ENCODE results near the gene FER.

The FER gene

GRCh38 chr5:108760512-108760911, 12.8 kb downstream of the FER start:
- Histone ChIP-seq H3K9me3 (ENCODE audit: insufficient read depth, low read length) (no peaks in the 10 kb centered on the region), H3K79me2 (ENCODE audit: insufficient read depth, low read length) (0 out of 2 replicates have a peak, but pooled peaks cover 3% of the 10 kb centered on the region), H3K9me2 (replicated peaks; ENCODE audit: insufficient read depth, low read length) (no peaks in the 10 kb centered on the region), H3K4me3 (ENCODE audit: insufficient read depth, low read length, poor library complexity, severe bottlenecking) (no peak overlapping the region), H3K27me3 (ENCODE audit: low read length) (no peaks in the 10 kb centered on the region), H3K27ac (ENCODE audit: low read depth, low read length) (no peak overlapping the region), H3F3A (ENCODE audit: insufficient read depth) (no peaks in the 10 kb centered on the region), H3K9ac (ENCODE audit: low read length) (no peak overlapping the region), H3K36me3 (ENCODE audit: low read length) (no peaks in the 10 kb centered on the region), H4K20me1 (ENCODE audit: low read depth, low read length) (no peaks in the 10 kb centered on the region), H2AFZ (ENCODE audit: low read depth, low read length, severe bottlenecking) (no peak overlapping the region), H3K4me2 (ENCODE audit: low read depth, low read length, poor library complexity, severe bottlenecking) (no peak overlapping the region)
- TF ChIP-seq, protein P1, sequence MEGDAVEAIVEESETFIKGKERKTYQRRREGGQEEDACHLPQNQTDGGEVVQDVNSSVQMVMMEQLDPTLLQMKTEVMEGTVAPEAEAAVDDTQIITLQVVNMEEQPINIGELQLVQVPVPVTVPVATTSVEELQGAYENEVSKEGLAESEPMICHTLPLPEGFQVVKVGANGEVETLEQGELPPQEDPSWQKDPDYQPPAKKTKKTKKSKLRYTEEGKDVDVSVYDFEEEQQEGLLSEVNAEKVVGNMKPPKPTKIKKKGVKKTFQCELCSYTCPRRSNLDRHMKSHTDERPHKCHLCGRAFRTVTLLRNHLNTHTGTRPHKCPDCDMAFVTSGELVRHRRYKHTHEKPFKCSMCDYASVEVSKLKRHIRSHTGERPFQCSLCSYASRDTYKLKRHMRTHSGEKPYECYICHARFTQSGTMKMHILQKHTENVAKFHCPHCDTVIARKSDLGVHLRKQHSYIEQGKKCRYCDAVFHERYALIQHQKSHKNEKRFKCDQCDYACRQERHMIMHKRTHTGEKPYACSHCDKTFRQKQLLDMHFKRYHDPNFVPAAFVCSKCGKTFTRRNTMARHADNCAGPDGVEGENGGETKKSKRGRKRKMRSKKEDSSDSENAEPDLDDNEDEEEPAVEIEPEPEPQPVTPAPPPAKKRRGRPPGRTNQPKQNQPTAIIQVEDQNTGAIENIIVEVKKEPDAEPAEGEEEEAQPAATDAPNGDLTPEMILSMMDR (IDR thresholded peaks at IDR 0.05; ENCODE audit: insufficient read depth, low read length, poor library complexity, severe bottlenecking) = no peak
- TF ChIP-seq EZH2phosphoT487 (conservative IDR thresholded peaks at IDR 0.05; ENCODE audit: low read length) = no peak

DNA sequence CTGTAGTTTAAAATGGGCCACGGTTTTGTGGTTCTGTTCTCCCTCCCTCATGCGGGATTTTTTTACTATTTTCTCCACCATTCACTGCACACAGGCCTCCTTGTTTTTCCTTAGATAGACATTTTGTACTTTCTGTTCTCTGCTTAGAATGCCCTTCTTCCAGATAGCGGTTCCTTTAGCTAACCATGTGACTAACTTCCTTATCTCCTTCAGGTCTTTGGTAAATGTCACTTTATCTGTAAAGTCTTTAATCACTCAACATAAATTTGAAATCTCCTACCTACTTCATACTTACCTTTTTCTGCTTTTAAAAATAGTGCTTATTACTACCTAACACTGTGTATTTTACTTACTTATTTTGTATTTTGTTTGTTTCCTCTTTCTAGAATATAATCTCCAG, 15.0 kb downstream of the FER start:
- H3K4me3 ChIP-seq (ENCODE audit: insufficient read depth, low read length, poor library complexity, severe bottlenecking) = no peak overlapping the region
- no peak overlapping the region for H3K27ac ChIP-seq (ENCODE audit: low read depth, low read length)
- H3K9ac ChIP-seq (ENCODE audit: low read length) = no peak overlapping the region
- H4K20me1 ChIP-seq (ENCODE audit: low read depth, low read length) = no peaks in the 10 kb centered on the region
- H3K79me2 ChIP-seq (ENCODE audit: insufficient read depth, low read length) = 0 out of 2 replicates have a peak, but pooled peaks cover 3% of the 10 kb centered on the region
- TF ChIP-seq, protein P1 (IDR thresholded peaks at IDR 0.05; ENCODE audit: insufficient read depth, low read length, poor library complexity, severe bottlenecking) = no peak
- no peak for TF ChIP-seq EZH2phosphoT487 (conservative IDR thresholded peaks at IDR 0.05; ENCODE audit: low read length)
- no peaks in the 10 kb centered on the region for H3F3A ChIP-seq (ENCODE audit: insufficient read depth)
- H3K9me2 ChIP-seq (replicated peaks; ENCODE audit: insufficient read depth, low read length) = no peaks in the 10 kb centered on the region
- H3K4me2 ChIP-seq (ENCODE audit: low read depth, low read length, poor library complexity, severe bottlenecking) = no peak overlapping the region
- no peak overlapping the region for H2AFZ ChIP-seq (ENCODE audit: low read depth, low read length, severe bottlenecking)
- H3K27me3 ChIP-seq (ENCODE audit: low read length) = no peaks in the 10 kb centered on the region
- no peaks in the 10 kb centered on the region for H3K9me3 ChIP-seq (ENCODE audit: insufficient read depth, low read length)
- H3K36me3 ChIP-seq (ENCODE audit: low read length) = no peaks in the 10 kb centered on the region

DNA sequence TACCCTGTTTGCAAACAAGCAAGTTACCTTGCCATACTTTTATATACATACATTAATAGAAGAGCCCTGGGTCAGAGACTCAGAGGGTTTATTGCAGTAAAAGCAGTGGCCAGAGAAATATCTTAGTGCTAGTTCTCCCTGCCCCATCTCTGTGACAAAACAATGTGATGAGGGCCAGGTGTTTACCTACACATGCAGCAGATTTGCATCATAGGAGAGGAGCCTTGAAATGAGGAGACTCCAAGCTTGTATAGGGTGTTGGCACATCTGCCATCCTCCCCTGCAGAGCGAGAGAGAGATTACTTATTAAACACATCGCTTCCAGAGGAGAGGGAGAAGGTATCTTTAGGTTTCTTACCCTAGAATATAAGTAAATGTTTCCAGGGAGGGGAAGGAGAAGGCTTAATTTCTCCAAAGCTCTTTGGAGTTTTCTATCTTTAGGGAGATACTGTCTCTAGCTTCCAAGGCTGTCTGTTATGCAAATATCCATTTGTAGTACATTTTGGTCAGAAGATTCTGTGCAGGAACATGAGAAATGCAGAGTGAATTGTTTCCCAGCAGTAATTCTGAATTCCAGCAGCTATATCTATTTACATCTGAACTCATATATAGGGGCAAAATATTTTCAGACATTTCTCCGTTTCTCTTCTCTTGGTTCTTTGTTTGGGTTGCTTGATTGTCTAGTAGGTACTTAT, 15.7 kb downstream of the FER start:
- no peaks in the 10 kb centered on the region for H3K9me3 ChIP-seq (ENCODE audit: insufficient read depth, low read length)
- no peaks in the 10 kb centered on the region for H3K36me3 ChIP-seq (ENCODE audit: low read length)
- H3K4me3 ChIP-seq (ENCODE audit: insufficient read depth, low read length, poor library complexity, severe bottlenecking) = no peak overlapping the region
- no peaks in the 10 kb centered on the region for H3K9me2 ChIP-seq (replicated peaks; ENCODE audit: insufficient read depth, low read length)
- no peaks in the 10 kb centered on the region for H3F3A ChIP-seq (ENCODE audit: insufficient read depth)
- no peak overlapping the region for H3K27ac ChIP-seq (ENCODE audit: low read depth, low read length)
- H3K4me2 ChIP-seq (ENCODE audit: low read depth, low read length, poor library complexity, severe bottlenecking) = no peak overlapping the region
- H3K79me2 ChIP-seq (ENCODE audit: insufficient read depth, low read length) = 0 out of 2 replicates have a peak, but pooled peaks cover 3% of the 10 kb centered on the region
- no peaks in the 10 kb centered on the region for H4K20me1 ChIP-seq (ENCODE audit: low read depth, low read length)
- no peak overlapping the region for H3K9ac ChIP-seq (ENCODE audit: low read length)
- TF ChIP-seq, protein P1 (IDR thresholded peaks at IDR 0.05; ENCODE audit: insufficient read depth, low read length, poor library complexity, severe bottlenecking) = no peak
- TF ChIP-seq EZH2phosphoT487 (conservative IDR thresholded peaks at IDR 0.05; ENCODE audit: low read length) = no peak
- H3K27me3 ChIP-seq (ENCODE audit: low read length) = no peaks in the 10 kb centered on the region
- no peak overlapping the region for H2AFZ ChIP-seq (ENCODE audit: low read depth, low read length, severe bottlenecking)

Measured in SU-DHL-6 (cell line).